ENCODE measurements around the gene DUXB.

- no peak for TF ChIP-seq CTCF (IDR thresholded peaks at IDR 0.05 in 8 of 11, conservative IDR thresholded peaks at IDR 0.05 in 3 of 11)
- TF ChIP-seq POLR2AphosphoS5 (IDR thresholded peaks at IDR 0.05) = no peak
- no peak for TF ChIP-seq POLR2A (IDR thresholded peaks at IDR 0.05)
Measured at GRCh38 chr16:75745242-75745641, 44.0 kb upstream of the DUXB start.

All from spleen (tissue), 7 donors.